Measurements from ENCODE around the gene USP51. TPM values are rescaled to one million over a fixed set of nuclear protein-coding genes. Genes with fewer than 3 reads are reported as not detected.

The USP51 gene
- polyA plus RNA-seq, 1 donor (not counting 4 experiments of a cell fraction or from before 2014, with no cell fraction given), result 0.28 TPM

DNA sequence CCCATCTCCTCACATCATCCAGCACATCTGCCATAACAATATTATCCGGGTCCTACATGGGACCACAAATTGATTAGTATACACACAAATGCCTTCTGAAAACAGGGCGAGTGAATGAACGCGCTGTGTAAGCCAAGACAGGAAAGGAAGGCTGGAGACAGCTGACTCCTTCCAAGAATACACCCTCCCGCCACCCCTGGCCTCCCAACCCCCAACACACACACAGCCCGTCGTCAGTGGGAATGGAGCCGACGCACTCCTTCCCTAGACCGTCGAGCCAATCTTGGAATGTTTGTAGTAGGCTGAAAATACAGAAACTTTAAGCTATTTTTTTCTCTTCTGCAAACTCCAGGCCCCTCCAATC is 38.0 kb downstream of the USP51 start:
- no peak overlapping the region for H3K9ac ChIP-seq (ENCODE audit: control insufficient read depth, extremely low read depth, insufficient read depth, low read length)
- H3K9me1 ChIP-seq (ENCODE audit: control insufficient read depth, extremely low read depth, insufficient read depth, low read length), result no peaks in the 10 kb centered on the region
- no peaks in the 10 kb centered on the region for H3K9me3 ChIP-seq (ENCODE audit: control insufficient read depth, low read depth, low read length)
- no peaks in the 10 kb centered on the region for H3K79me2 ChIP-seq (ENCODE audit: control insufficient read depth, insufficient read depth, low read length)
- H2AFZ ChIP-seq (ENCODE audit: control insufficient read depth, low read length), result peak overlapping the region; percentile 87
- no peak for DNase-seq (ENCODE audit: low read depth, low spot score)
- H3K4me3 ChIP-seq (ENCODE audit: control insufficient read depth in 2 of 3, extremely low read depth in 1 of 3, insufficient read depth in 2 of 3, low read depth in 1 of 3, low read length in 3 of 3), result peak overlapping the region; percentile 40 to 78 (median 60)
- TF ChIP-seq, protein P1, sequence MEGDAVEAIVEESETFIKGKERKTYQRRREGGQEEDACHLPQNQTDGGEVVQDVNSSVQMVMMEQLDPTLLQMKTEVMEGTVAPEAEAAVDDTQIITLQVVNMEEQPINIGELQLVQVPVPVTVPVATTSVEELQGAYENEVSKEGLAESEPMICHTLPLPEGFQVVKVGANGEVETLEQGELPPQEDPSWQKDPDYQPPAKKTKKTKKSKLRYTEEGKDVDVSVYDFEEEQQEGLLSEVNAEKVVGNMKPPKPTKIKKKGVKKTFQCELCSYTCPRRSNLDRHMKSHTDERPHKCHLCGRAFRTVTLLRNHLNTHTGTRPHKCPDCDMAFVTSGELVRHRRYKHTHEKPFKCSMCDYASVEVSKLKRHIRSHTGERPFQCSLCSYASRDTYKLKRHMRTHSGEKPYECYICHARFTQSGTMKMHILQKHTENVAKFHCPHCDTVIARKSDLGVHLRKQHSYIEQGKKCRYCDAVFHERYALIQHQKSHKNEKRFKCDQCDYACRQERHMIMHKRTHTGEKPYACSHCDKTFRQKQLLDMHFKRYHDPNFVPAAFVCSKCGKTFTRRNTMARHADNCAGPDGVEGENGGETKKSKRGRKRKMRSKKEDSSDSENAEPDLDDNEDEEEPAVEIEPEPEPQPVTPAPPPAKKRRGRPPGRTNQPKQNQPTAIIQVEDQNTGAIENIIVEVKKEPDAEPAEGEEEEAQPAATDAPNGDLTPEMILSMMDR (optimal IDR thresholded peaks at IDR 0.05 in 1 of 3, IDR thresholded peaks at IDR 0.05 in 1 of 3, conservative IDR thresholded peaks at IDR 0.05 in 1 of 3; ENCODE audit: extremely low read depth in 1 of 3, insufficient read depth in 2 of 3, low read length in 3 of 3), result no peak
- TF ChIP-seq EZH2 (IDR thresholded peaks at IDR 0.05; ENCODE audit: low read length), result no peak
- peak overlapping the region; percentile 78 for H3K4me2 ChIP-seq (ENCODE audit: control insufficient read depth, extremely low read depth, insufficient read depth, low read depth, low read length)
- dilution Hi-C loops (cut with MboI; ENCODE audit: extremely low pct_ligation_motif_present, low sequenced_read_pairs), result no loop called here
- no peaks in the 10 kb centered on the region for H3K27me3 ChIP-seq (ENCODE audit: control insufficient read depth, extremely low read depth, insufficient read depth, low read length)
- no peaks in the 10 kb centered on the region for H3K36me3 ChIP-seq (ENCODE audit: control insufficient read depth in 2 of 2, extremely low read depth in 1 of 2, insufficient read depth in 2 of 2, low read length in 2 of 2)
- H4K20me1 ChIP-seq (ENCODE audit: control insufficient read depth, extremely low read depth, insufficient read depth, low read length), result no peaks in the 10 kb centered on the region
- H3K4me1 ChIP-seq (ENCODE audit: control insufficient read depth, extremely low read depth, insufficient read depth, low read length), result no peaks in the 10 kb centered on the region
- no peak for FAIRE-seq
- H3K27ac ChIP-seq (ENCODE audit: control insufficient read depth, insufficient read depth, low read length), result no peak overlapping the region

DNA sequence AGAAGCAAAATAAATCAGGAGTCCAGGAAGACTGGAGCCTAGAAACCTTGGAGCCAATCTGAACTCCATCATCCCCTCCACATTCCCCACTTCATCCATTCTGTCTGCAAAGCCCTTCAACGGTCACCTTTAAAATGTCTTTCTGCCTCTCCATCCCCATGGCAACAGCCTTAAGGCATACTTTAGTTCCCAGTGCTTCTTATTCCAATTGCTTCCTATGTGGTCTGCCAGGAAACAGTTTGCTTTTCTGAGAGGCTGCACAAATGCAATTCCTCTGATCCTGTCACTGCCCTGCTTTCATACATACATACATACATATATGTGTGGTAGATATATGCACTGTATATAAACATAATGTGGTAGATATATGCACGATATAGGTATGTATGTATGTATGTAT is 38.5 kb downstream of the USP51 start:
- no peaks in the 10 kb centered on the region for H3K9me1 ChIP-seq (ENCODE audit: control insufficient read depth, extremely low read depth, insufficient read depth, low read length)
- no peak overlapping the region for H3K4me3 ChIP-seq (ENCODE audit: control insufficient read depth in 2 of 3, extremely low read depth in 1 of 3, insufficient read depth in 2 of 3, low read depth in 1 of 3, low read length in 3 of 3)
- H3K9me3 ChIP-seq (ENCODE audit: control insufficient read depth, low read depth, low read length), result no peaks in the 10 kb centered on the region
- H3K4me2 ChIP-seq (ENCODE audit: control insufficient read depth, extremely low read depth, insufficient read depth, low read depth, low read length), result no peak overlapping the region
- no peaks in the 10 kb centered on the region for H3K79me2 ChIP-seq (ENCODE audit: control insufficient read depth, insufficient read depth, low read length)
- H3K36me3 ChIP-seq (ENCODE audit: control insufficient read depth in 2 of 2, extremely low read depth in 1 of 2, insufficient read depth in 2 of 2, low read length in 2 of 2), result no peaks in the 10 kb centered on the region
- no peaks in the 10 kb centered on the region for H3K4me1 ChIP-seq (ENCODE audit: control insufficient read depth, extremely low read depth, insufficient read depth, low read length)
- no peak for DNase-seq (ENCODE audit: low read depth, low spot score)
- H3K9ac ChIP-seq (ENCODE audit: control insufficient read depth, extremely low read depth, insufficient read depth, low read length), result no peak overlapping the region
- dilution Hi-C loops (cut with MboI; ENCODE audit: extremely low pct_ligation_motif_present, low sequenced_read_pairs), result no loop called here
- H2AFZ ChIP-seq (ENCODE audit: control insufficient read depth, low read length), result no peak overlapping the region
- FAIRE-seq, result no peak
- no peaks in the 10 kb centered on the region for H4K20me1 ChIP-seq (ENCODE audit: control insufficient read depth, extremely low read depth, insufficient read depth, low read length)
- no peaks in the 10 kb centered on the region for H3K27me3 ChIP-seq (ENCODE audit: control insufficient read depth, extremely low read depth, insufficient read depth, low read length)
- H3K27ac ChIP-seq (ENCODE audit: control insufficient read depth, insufficient read depth, low read length), result no peak overlapping the region
- TF ChIP-seq, protein P1 (optimal IDR thresholded peaks at IDR 0.05 in 1 of 3, IDR thresholded peaks at IDR 0.05 in 1 of 3, conservative IDR thresholded peaks at IDR 0.05 in 1 of 3; ENCODE audit: extremely low read depth in 1 of 3, insufficient read depth in 2 of 3, low read length in 3 of 3), result no peak
- no peak for TF ChIP-seq EZH2 (IDR thresholded peaks at IDR 0.05; ENCODE audit: low read length)

All from keratinocyte (primary cell).